Panc1 (cell line): ENCODE measurements around the gene PSMB7. TPM values are rescaled to one million over a fixed set of nuclear protein-coding genes. Genes with fewer than 3 reads are reported as not detected.

Experiments
- ATAC-seq: fragments of 200-7000 bp; cut with Tn5 transposase; 2 replicates; pipeline ENCODE4 v1.9.1; 2020; ENCODE audit warnings: mild to moderate bottlenecking, moderate library complexity
- BruUV-seq: library from RNA; stranded (reverse); fragments of 400-500 nt; replicated peaks from 2 replicates; lab custom pipeline; 2021; lab: Mats Ljungman, UMichigan
- CTCF ChIA-PET: fragments of 300-600 bp; sonication (Branson Sonifier 250); formaldehyde crosslinking; loops from one replicate; lab custom pipeline; 2022; ENCODE audit warnings: antibody characterized with exemption; lab: Charles Lee
- POLR2A ChIA-PET: fragments of 300-600 bp; sonication (Branson Sonifier 250); formaldehyde crosslinking; loops from one replicate; lab custom pipeline; 2022; ENCODE audit warnings: antibody characterized with exemption; lab: Charles Lee
- DNase-seq: peaks from one replicate; pipeline ENCODE4 v3.0.0-alpha.2; 2010; ENCODE audit warnings: low read depth, low spot score
- H3K27ac ChIP-seq: 2 replicates; pipeline ENCODE4 v1.5.1; 2011; ENCODE audit warnings: mild to moderate bottlenecking, low read length, inconsistent platforms
- H3K27me3 ChIP-seq: fragments of 200-500 bp; sonication (Bioruptor generic); 2 replicates; pipeline ENCODE4 v1.6.0; 2014; ENCODE audit warnings: low read length, inconsistent platforms; ENCODE audit not compliant: control insufficient read depth, insufficient read depth
- H3K36me3 ChIP-seq: fragments of 200-500 bp; sonication (Bioruptor generic); 2 replicates; pipeline ENCODE4 v1.5.1; 2014; ENCODE audit warnings: inconsistent platforms, mild to moderate bottlenecking, low read length, moderate library complexity; ENCODE audit not compliant: control insufficient read depth, insufficient read depth
- H3K4me1 ChIP-seq: 2 replicates; pipeline ENCODE4 v1.5.1; 2011; ENCODE audit warnings: inconsistent platforms, mild to moderate bottlenecking, low read length, moderate library complexity; ENCODE audit not compliant: control insufficient read depth, insufficient read depth
- H3K4me3 ChIP-seq, 2 experiments: 2 replicates each; pipeline ENCODE4 v1.5.1; 2011 to 2012; ENCODE audit warnings: low read depth in 2 of 2, low read length in 2 of 2, mild to moderate bottlenecking in 2 of 2, inconsistent platforms in 1 of 2, moderate library complexity in 1 of 2
- H3K9me3 ChIP-seq: fragments of 200-500 bp; sonication (Bioruptor generic); 2 replicates; pipeline ENCODE4 v1.5.1; 2014; ENCODE audit warnings: low read depth, mild to moderate bottlenecking, inconsistent platforms, low read length, moderate library complexity; ENCODE audit not compliant: control insufficient read depth, insufficient read depth
- CTCF ChIP-seq: fragments of 450-650 bp; IDR thresholded peaks from 2 replicates; pipeline ENCODE4 v1.5.1; 2017; ENCODE audit warnings: mild to moderate bottlenecking
- POLR2AphosphoS5 ChIP-seq: IDR thresholded peaks from 2 replicates; pipeline ENCODE4 v1.6.1; 2012; ENCODE audit warnings: mild to moderate bottlenecking, low read depth, low read length, moderate library complexity
- REST ChIP-seq, 2 experiments: IDR thresholded peaks; 2 replicates each; pipeline ENCODE4 v1.6.1; 2011 to 2012; ENCODE audit warnings: low read depth in 2 of 2, control low read depth in 1 of 2, low read length in 1 of 2, mild to moderate bottlenecking in 1 of 2, moderate library complexity in 1 of 2; ENCODE audit not compliant: insufficient read depth in 1 of 2
- SIN3A ChIP-seq: IDR thresholded peaks from 2 replicates; pipeline ENCODE4 v1.6.1; 2012; ENCODE audit warnings: low read depth, mild to moderate bottlenecking, low read length, moderate library complexity, borderline replicate concordance; ENCODE audit not compliant: insufficient read depth
- TCF7L2 ChIP-seq: IDR thresholded peaks from 2 replicates; pipeline ENCODE4 v1.6.1; 2011; ENCODE audit warnings: mild to moderate bottlenecking, low read depth, low read length, inconsistent platforms
- in situ Hi-C: cut with HindIII; loops from 2 replicates; pipeline ENCODE4 v1.10.0; 2016; ENCODE audit warnings: low sequenced_read_pairs, low pct_unique_long_range_greater_than_20kb
- intact Hi-C: fragments of 100-400 bp; cut with micrococcal nuclease; formaldehyde crosslinking; loops from one replicate; pipeline ENCODE4 v1.10.0; 2022; ENCODE audit not compliant: unreplicated experiment
- total RNA-seq: library from RNA; stranded (reverse); gene quantifications from one replicate; pipeline ENCODE4 v1.2.1, GENCODE V29; 2021; ENCODE audit not compliant: unreplicated experiment

The PSMB7 gene
- total RNA-seq, 1 experiment from 2014 or later, result 167 TPM

GRCh38 chr9:124438091-124438490 lies 22.8 kb upstream of the PSMB7 start:
- no peaks in the 10 kb centered on the region for H3K4me1 ChIP-seq
- H3K4me3 ChIP-seq, result no peak overlapping the region
- intact Hi-C loops, result no loop called here
- ATAC-seq (no peak), DNase-seq (no peak)
- in situ Hi-C loops, result no loop called here
- CTCF ChIA-PET, result no interaction called here
- H3K27ac ChIP-seq, result no peak overlapping the region
- POLR2A ChIA-PET, result no interaction called here
- BruUV-seq, result no TSS peak
- H3K9me3 ChIP-seq, result no peaks in the 10 kb centered on the region
- H3K36me3 ChIP-seq, result no peaks in the 10 kb centered on the region
- TF ChIP-seq POLR2AphosphoS5, result no peak
- no peak for TF ChIP-seq REST (IDR thresholded peaks at IDR 0.05; ENCODE audit: insufficient read depth in 1 of 2, low read depth in 2 of 2, low read length in 1 of 2)
- TF ChIP-seq SIN3A, result no peak
- no peak for TF ChIP-seq TCF7L2
- TF ChIP-seq CTCF, result no peak
- no peaks in the 10 kb centered on the region for H3K27me3 ChIP-seq

GRCh38 chr9:124437086-124437485 lies 21.8 kb upstream of the PSMB7 start:
- DNase-seq (no peak), ATAC-seq (no peak)
- Histone ChIP-seq H3K9me3 (no peaks in the 10 kb centered on the region), H3K27ac (no peak overlapping the region), H3K36me3 (no peaks in the 10 kb centered on the region), H3K4me3 (no peak overlapping the region), H3K4me1 (no peaks in the 10 kb centered on the region), H3K27me3 (no peaks in the 10 kb centered on the region)
- in situ Hi-C loops, result no loop called here
- ChIA-PET CTCF (no interaction called here), POLR2A (no interaction called here)
- no TSS peak for BruUV-seq
- TF ChIP-seq CTCF (no peak), TCF7L2 (no peak), POLR2AphosphoS5 (no peak), REST (IDR thresholded peaks at IDR 0.05; ENCODE audit: insufficient read depth in 1 of 2, low read depth in 2 of 2, low read length in 1 of 2) (no peak), SIN3A (no peak)
- intact Hi-C loops, result no loop called here
